Heart right ventricle (tissue), 16 donors: Measurements from ENCODE around the gene GRB7. TPM values are rescaled to one million over a fixed set of nuclear protein-coding genes. Genes with fewer than 3 reads are reported as not detected.

Experiments
- ATAC-seq, 8 donors: fragments of 200-7000 bp; cut with Tn5 transposase; one replicate each; pipeline ENCODE4 v1.9.1; 2020; ENCODE audit warnings: mild to moderate bottlenecking in 8 of 8, moderate library complexity in 8 of 8, moderate number of reproducible peaks in 1 of 8
- DNase-seq, 2 donors: peaks; one replicate each; pipeline ENCODE4 v3.0.0-alpha.2; 2020
- H3K27ac ChIP-seq, 10 donors: fragments of 200-600 bp; sonication (generic) in 2 of 10; one replicate each; pipeline versions ENCODE4 v1.5.0 to v1.8.0; 2020 to 2022; ENCODE audit warnings: mild to moderate bottlenecking in 3 of 10
- H3K27me3 ChIP-seq, 7 donors: fragments of 200-600 bp; one replicate each; pipeline ENCODE4 v1.8.0; 2021 to 2022; ENCODE audit warnings: mild to moderate bottlenecking in 2 of 7
- H3K36me3 ChIP-seq, 9 donors: fragments of 200-600 bp; sonication (generic) in 1 of 9; one replicate each; pipeline versions ENCODE4 v1.5.0 to v1.8.0; 2020 to 2022; ENCODE audit warnings: mild to moderate bottlenecking in 2 of 9
- H3K4me1 ChIP-seq, 9 donors: fragments of 200-600 bp; sonication (generic) in 1 of 9; one replicate each; pipeline versions ENCODE4 v1.5.0 to v1.8.0; 2020 to 2022; ENCODE audit warnings: mild to moderate bottlenecking in 4 of 9
- H3K4me3 ChIP-seq, 10 donors: fragments of 200-600 bp; sonication (generic) in 2 of 10; one replicate each; pipeline versions ENCODE4 v1.5.0 to v1.8.0; 2020 to 2022; ENCODE audit warnings: mild to moderate bottlenecking in 7 of 10, moderate library complexity in 2 of 10
- H3K9me3 ChIP-seq, 11 donors: fragments of 200-600 bp in 10 of 11; sonication (generic) in 2 of 11; one replicate each; pipeline versions ENCODE4 v1.5.0 to v1.8.0; 2013 to 2022; ENCODE audit warnings: mild to moderate bottlenecking in 2 of 11, control low read depth in 1 of 11, moderate library complexity in 1 of 11
- WGBS, 2 donors: extraction: QIAGEN DNeasy Blood & Tissue Kit; methylation state at CpG; one replicate each; pipeline ENCODE4 v1.1.7; 2013; ENCODE audit warnings: inconsistent platforms in 1 of 2; 5-methylcytosine and 5-hydroxymethylcytosine counted together
- intact Hi-C, 10 donors: fragments of 100-400 bp; cut with DNase I; formaldehyde crosslinking; loops; one replicate each; pipeline versions ENCODE4 v1.11.1 to v1.14.2; 2022
- microRNA-seq, 2 donors: library from miRNA; unstranded; fragments of <30 nt; microRNA quantifications; one replicate each; pipeline ENCODE4 v1.2.0, GENCODE V29; 2021
- polyA plus RNA-seq, 2 donors: library from polyadenylated mRNA; stranded (reverse); fragments of 200-250 nt; gene quantifications; one replicate each; pipeline ENCODE4 v1.2.3, GENCODE V29; 2013
- total RNA-seq, 10 donors: library from RNA; stranded (reverse); fragmentation: NEBNext Ultra II Directional in 3 of 10; extraction: Animal tissue kit (Norgen Biotek cat#: 25700) in 3 of 10; gene quantifications; one replicate each; pipeline versions ENCODE4 v1.2.1 to v1.2.4, GENCODE V29; 2021 to 2023
- TF ChIP-seq, protein P1 (sequence below), 9 donors: fragments of 200-600 bp; sonication (generic) in 2 of 9; IDR thresholded peaks; one replicate each; pipeline versions ENCODE4 v1.5.0 to v1.8.0; 2021 to 2022; ENCODE audit warnings: antibody characterized with exemption in 9 of 9, mild to moderate bottlenecking in 5 of 9, moderate library complexity in 1 of 9
- donor health status: Arrhythmogenic right ventricular cardiomyopathy.
- donor health status: ischemic (EF 13 %, LVEDD 7.1; RV severe dilation, severe dysfunction).
- donor health status: healthy with polysubstance abuse.
- donor health status: DM: no; HTN: yes; CAD: no.
- donor health status: DM: no; HTN: no; CAD: no.
- donor health status: ischemic (EF 25% LVEDD 6.9; RV normal size, moderate dysfunction).
- donor health status: ischemic (EF 25% LVEDD 5.7; RV mildly dilated, moderate dysfunction).
- donor health status: healthy.
- donor health status: DM: yes; HTN: yes; CAD: no.
- donor health status: Ischemic cardiomyopathy.
- donor health status: ischemic (EF 35%, LVEDD 5.7; RV mildly dilated, moderate dysfunction).
- donor health status: nonischemic (EF 11% LVEDD 7.7; RV severe dilation, severe dysfunction).
- donor health status: DM: yes; HTN: yes; CAD: no.
- donor health status: PGD.
- donor health status: ischemic (EF 29% LVEDD 5.4; RV normal size, mild dysfunction).
- donor health status: nonischemic (EF 23%, LVEDD 6.1; RV moderate dilation, normal function).

The GRB7 gene
- total and polyA plus RNA-seq, 12 donors: 0.44 to 4.7 (median 1.1) TPM

DNA sequence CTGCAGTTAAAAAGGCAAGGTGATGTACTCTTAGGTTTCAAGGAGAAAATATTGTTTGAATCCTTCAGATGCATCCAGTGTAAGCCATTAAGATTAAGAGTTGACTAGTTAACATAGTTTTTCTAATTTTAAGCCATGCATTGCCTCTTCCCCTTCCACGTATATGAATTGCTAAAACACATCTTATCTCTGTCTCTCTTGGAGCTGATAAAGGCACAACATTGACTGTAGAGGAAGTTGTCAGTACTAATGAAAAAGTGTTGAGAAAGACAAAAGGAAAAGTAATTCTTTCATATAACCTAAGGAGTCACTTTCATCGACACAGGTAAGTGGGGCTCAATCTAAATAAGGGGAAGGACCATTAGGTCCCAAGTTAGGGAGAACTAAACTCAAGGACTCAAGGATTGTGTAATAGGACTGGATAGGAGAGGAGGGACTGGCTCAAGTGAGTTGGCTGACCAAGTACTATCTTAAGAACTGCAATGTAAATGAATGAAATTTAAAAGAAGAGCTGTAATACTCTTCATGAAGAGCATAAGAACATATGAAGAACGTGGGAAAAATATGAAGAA is 55.6 kb downstream of the GRB7 start:
- TF ChIP-seq, protein P1, sequence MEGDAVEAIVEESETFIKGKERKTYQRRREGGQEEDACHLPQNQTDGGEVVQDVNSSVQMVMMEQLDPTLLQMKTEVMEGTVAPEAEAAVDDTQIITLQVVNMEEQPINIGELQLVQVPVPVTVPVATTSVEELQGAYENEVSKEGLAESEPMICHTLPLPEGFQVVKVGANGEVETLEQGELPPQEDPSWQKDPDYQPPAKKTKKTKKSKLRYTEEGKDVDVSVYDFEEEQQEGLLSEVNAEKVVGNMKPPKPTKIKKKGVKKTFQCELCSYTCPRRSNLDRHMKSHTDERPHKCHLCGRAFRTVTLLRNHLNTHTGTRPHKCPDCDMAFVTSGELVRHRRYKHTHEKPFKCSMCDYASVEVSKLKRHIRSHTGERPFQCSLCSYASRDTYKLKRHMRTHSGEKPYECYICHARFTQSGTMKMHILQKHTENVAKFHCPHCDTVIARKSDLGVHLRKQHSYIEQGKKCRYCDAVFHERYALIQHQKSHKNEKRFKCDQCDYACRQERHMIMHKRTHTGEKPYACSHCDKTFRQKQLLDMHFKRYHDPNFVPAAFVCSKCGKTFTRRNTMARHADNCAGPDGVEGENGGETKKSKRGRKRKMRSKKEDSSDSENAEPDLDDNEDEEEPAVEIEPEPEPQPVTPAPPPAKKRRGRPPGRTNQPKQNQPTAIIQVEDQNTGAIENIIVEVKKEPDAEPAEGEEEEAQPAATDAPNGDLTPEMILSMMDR (IDR thresholded peaks at IDR 0.05): no peak
- ATAC-seq: no peak
- H3K4me3 ChIP-seq: no peak overlapping the region
- no peaks in the 10 kb centered on the region for H3K9me3 ChIP-seq
- WGBS, 2 donors: 49 to 57% methylated on average over 3 of the region's 3 CpGs
- intact Hi-C loops: no loop called here
- DNase-seq: no peak
- peaks cover 0 to 38% (median 16%) of the 10 kb centered on the region in 7 donors for H3K27me3 ChIP-seq
- H3K27ac ChIP-seq: peak overlapping the region in 1 of 10 donors; percentile 68
- H3K4me1 ChIP-seq: peaks cover 0 to 7% (median 0%) of the 10 kb centered on the region in 9 donors
- H3K36me3 ChIP-seq: no peaks in the 10 kb centered on the region

GRCh38 chr17:39794249-39794970 is 56.7 kb downstream of the GRB7 start:
- H3K9me3 ChIP-seq: no peaks in the 10 kb centered on the region
- intact Hi-C loops: no loop called here
- whole genome bisulfite sequencing, 2 donors: 85 to 86% methylated on average over 2 of the region's 2 CpGs
- peaks cover 0 to 7% (median 0%) of the 10 kb centered on the region in 9 donors for H3K4me1 ChIP-seq
- H3K4me3 ChIP-seq: no peak overlapping the region
- DNase-seq: no peak
- H3K36me3 ChIP-seq: no peaks in the 10 kb centered on the region
- peaks cover 0 to 37% (median 16%) of the 10 kb centered on the region in 7 donors for H3K27me3 ChIP-seq
- no peak for ATAC-seq
- H3K27ac ChIP-seq: peak overlapping the region in 1 of 10 donors; percentile 68
- TF ChIP-seq, protein P1 (IDR thresholded peaks at IDR 0.05): no peak

Small RNA genes within 50 kb of the gene (microRNA-seq; reads per million reads assigned to microRNA genes)
- gene MIR4728: 0 to 1.5 reads per million in 2 donors

Other genes starting within 250 kb of the GRB7 start
- not detected for gene NEUROD2, start 130.0 kb upstream of the GRB7 start, total RNA-seq
- gene NEUROD2, start 130.0 kb upstream of the GRB7 start, polyA plus RNA-seq: not detected
- 1 to 10 TPM in 2 of 10 donors, under 1 TPM in 7, not detected in 1; 0.28 to 1.1 (median 0.63) TPM for gene PPP1R1B, start 111.0 kb upstream of the GRB7 start, total RNA-seq
- 1 to 10 TPM in 1 of 2 donors, under 1 TPM in 1; 0.80 to 2.1 TPM for gene PPP1R1B, start 111.0 kb upstream of the GRB7 start, polyA plus RNA-seq
- gene STARD3, start 100.8 kb upstream of the GRB7 start, total RNA-seq: 10 to 100 TPM; 14.2 to 25.3 (median 19.6) TPM
- gene STARD3, start 100.8 kb upstream of the GRB7 start, polyA plus RNA-seq: 10 to 100 TPM; 39.2 to 46.1 TPM
- gene TCAP, start 72.6 kb upstream of the GRB7 start, total RNA-seq: 1,000 to 10,000 TPM; 3,683 to 6,290 (median 4,342) TPM
- gene TCAP, start 72.6 kb upstream of the GRB7 start, polyA plus RNA-seq: 1,000 to 10,000 TPM; 2,452 to 2,624 TPM
- gene PNMT, start 69.5 kb upstream of the GRB7 start, total RNA-seq: 10 to 100 TPM in 1 of 10 donors, 1 to 10 TPM in 9; 2.7 to 12.8 (median 3.9) TPM
- 10 to 100 TPM; 16.8 to 30.0 TPM for gene PNMT, start 69.5 kb upstream of the GRB7 start, polyA plus RNA-seq
- 10 to 100 TPM in 9 of 10 donors, 1 to 10 TPM in 1; 9.2 to 18.2 (median 13.8) TPM for gene PGAP3, start 49.9 kb upstream of the GRB7 start, total RNA-seq
- 10 to 100 TPM; 12.5 to 16.8 TPM for gene PGAP3, start 49.9 kb upstream of the GRB7 start, polyA plus RNA-seq
- gene ERBB2, start 37.9 kb upstream of the GRB7 start, total RNA-seq: 10 to 100 TPM; 53.9 to 89.1 (median 68.1) TPM
- gene ERBB2, start 37.9 kb upstream of the GRB7 start, polyA plus RNA-seq: 10 to 100 TPM; 40.3 to 41.2 TPM
- 10 to 100 TPM; 27.7 to 68.4 (median 39.1) TPM for gene MIEN1, start 7.4 kb upstream of the GRB7 start, total RNA-seq
- gene MIEN1, start 7.4 kb upstream of the GRB7 start, polyA plus RNA-seq: 100 to 1,000 TPM; 104 to 190 TPM
- gene IKZF3, start 126.4 kb downstream of the GRB7 start, total RNA-seq: 1 to 10 TPM in 1 of 10 donors, under 1 TPM in 9; 0.11 to 5.0 (median 0.31) TPM
- under 1 TPM; 0.06 to 0.22 TPM for gene IKZF3, start 126.4 kb downstream of the GRB7 start, polyA plus RNA-seq
- not detected for gene ZPBP2, start 130.3 kb downstream of the GRB7 start, total RNA-seq
- gene ZPBP2, start 130.3 kb downstream of the GRB7 start, polyA plus RNA-seq: not detected
- 1 to 10 TPM in 9 of 10 donors, under 1 TPM in 1; 0.72 to 4.6 (median 2.5) TPM for gene GSDMB, start 180.7 kb downstream of the GRB7 start, total RNA-seq
- 10 to 100 TPM in 1 of 2 donors, 1 to 10 TPM in 1; 2.1 to 11.9 TPM for gene GSDMB, start 180.7 kb downstream of the GRB7 start, polyA plus RNA-seq
- 10 to 100 TPM; 33.5 to 94.3 (median 66.8) TPM for gene ORMDL3, start 189.7 kb downstream of the GRB7 start, total RNA-seq
- gene ORMDL3, start 189.7 kb downstream of the GRB7 start, polyA plus RNA-seq: 10 to 100 TPM; 51.4 to 56.3 TPM
- not detected for gene LRRC3C, start 189.8 kb downstream of the GRB7 start, total RNA-seq
- not detected for gene LRRC3C, start 189.8 kb downstream of the GRB7 start, polyA plus RNA-seq
- 1 to 10 TPM in 1 of 10 donors, under 1 TPM in 4, not detected in 5; 0.15 to 1.3 (median 0.57) TPM for gene GSDMA, start 225.1 kb downstream of the GRB7 start, total RNA-seq
- under 1 TPM in 1 of 2 donors, not detected in 1; 0.06 TPM for gene GSDMA, start 225.1 kb downstream of the GRB7 start, polyA plus RNA-seq
- 100 to 1,000 TPM in 1 of 10 donors, 10 to 100 TPM in 9; 76.5 to 113 (median 81.8) TPM for gene PSMD3, start 242.9 kb downstream of the GRB7 start, total RNA-seq
- 100 to 1,000 TPM in 1 of 2 donors, 10 to 100 TPM in 1; 46.7 to 109 TPM for gene PSMD3, start 242.9 kb downstream of the GRB7 start, polyA plus RNA-seq